ENCODE results near the gene SLC25A42.

DNA sequence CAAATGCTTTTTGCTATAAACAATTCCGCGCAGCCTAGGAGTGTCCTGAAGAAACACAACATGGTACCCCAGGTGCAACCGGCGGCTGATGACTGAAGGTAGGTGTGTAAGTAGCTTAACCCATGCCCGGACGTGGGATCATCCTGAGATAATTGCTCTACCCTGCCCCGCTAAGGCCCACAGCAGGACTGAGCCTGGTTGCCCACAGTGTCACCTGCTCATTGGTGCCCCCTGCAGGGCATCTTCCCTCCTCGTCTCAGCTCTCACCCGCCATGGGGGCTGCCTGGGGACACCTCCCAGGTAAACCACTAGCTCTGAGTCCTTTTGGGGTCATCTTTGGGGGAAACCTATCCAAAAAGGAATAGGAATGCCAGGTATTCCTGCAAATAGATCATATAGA lies 52.2 kb downstream of the SLC25A42 start:
- TF ChIP-seq BHLHE40 (IDR thresholded peaks at IDR 0.05; ENCODE audit: low read depth, low read length) (no peak), KDM5A (IDR thresholded peaks at IDR 0.05) (no peak)
- TF ChIP-seq, protein P1, sequence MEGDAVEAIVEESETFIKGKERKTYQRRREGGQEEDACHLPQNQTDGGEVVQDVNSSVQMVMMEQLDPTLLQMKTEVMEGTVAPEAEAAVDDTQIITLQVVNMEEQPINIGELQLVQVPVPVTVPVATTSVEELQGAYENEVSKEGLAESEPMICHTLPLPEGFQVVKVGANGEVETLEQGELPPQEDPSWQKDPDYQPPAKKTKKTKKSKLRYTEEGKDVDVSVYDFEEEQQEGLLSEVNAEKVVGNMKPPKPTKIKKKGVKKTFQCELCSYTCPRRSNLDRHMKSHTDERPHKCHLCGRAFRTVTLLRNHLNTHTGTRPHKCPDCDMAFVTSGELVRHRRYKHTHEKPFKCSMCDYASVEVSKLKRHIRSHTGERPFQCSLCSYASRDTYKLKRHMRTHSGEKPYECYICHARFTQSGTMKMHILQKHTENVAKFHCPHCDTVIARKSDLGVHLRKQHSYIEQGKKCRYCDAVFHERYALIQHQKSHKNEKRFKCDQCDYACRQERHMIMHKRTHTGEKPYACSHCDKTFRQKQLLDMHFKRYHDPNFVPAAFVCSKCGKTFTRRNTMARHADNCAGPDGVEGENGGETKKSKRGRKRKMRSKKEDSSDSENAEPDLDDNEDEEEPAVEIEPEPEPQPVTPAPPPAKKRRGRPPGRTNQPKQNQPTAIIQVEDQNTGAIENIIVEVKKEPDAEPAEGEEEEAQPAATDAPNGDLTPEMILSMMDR (IDR thresholded peaks at IDR 0.05), result peak; percentile 27; the same call in 2 of the 3 replicates
